Astrocyte (in vitro differentiated cells and primary cell): ENCODE data around the gene PDE6G.

Source experiments
- CTCF ChIP-seq: IDR thresholded peaks from 2 replicates; pipeline ENCODE4 v1.5.1; 2011; ENCODE audit warnings: low read depth, mild to moderate bottlenecking, inconsistent platforms, low read length, moderate library complexity; ENCODE audit not compliant: insufficient read depth
- EZH2 ChIP-seq: IDR thresholded peaks from 2 replicates; pipeline ENCODE4 v1.6.1; 2012; ENCODE audit warnings: mild to moderate bottlenecking, low read length, inconsistent platforms; ENCODE audit not compliant: insufficient read depth

- TF ChIP-seq CTCF, result no peak
- TF ChIP-seq EZH2, result no peak
Measured at GRCh38 chr17:81647640-81648012, 8.7 kb downstream of the PDE6G start.
